ENCODE measurements around the gene MORN1.

MORN1 gene

GRCh38 chr1:2404890-2405511 is 13.6 kb upstream of the MORN1 start:
- no peak for DNase-seq (ENCODE audit: low read depth)

GRCh38 chr1:2404142-2404889 is 13.0 kb upstream of the MORN1 start:
- no peak for DNase-seq (ENCODE audit: low read depth)

DNA sequence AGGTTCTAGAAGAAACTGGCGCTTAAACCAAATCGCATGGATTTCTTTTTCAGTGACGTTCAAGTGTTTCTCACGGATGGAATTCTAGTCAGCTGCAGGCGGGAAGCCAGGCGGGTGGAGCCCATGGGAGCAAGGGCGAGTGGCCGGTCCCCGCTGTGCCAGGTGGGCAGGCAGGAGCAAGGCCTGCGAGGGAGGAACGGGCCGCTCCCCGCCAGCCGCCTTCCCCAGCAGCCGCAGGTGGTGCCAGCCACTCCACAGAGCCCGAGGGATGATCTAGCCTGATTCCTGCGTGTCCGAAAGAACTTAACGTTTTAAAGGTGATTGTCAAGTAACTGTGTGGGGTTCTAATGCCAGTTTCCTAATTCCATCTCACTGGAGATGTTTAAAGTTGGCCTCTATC is 11.9 kb upstream of the MORN1 start:
- DNase-seq (ENCODE audit: low read depth), result no peak

- DNase-seq (ENCODE audit: low read depth), result no peak
Measured at GRCh38 chr1:2402420-2402819, 11.1 kb upstream of the MORN1 start.

- DNase-seq (ENCODE audit: low read depth), result no peak
Measured at GRCh38 chr1:2400950-2401649, 9.7 kb upstream of the MORN1 start.

DNA sequence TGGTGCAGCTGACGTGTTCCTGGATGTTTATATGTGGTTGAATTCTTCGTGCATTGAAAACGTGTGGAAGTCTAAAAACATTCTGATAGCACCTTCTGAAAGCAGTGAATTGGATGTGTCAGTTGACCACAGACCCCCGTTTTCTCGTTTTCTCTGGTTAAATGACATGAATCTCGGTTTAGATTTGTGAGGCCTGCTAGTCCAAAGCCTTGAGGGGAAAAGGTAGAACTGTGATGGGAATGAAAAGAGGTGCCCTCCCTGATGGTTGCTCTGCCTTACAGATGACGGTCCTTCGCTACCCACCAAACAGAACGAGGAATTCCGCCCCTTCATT is 9.2 kb upstream of the MORN1 start:
- no peak for DNase-seq (ENCODE audit: low read depth)

DNA sequence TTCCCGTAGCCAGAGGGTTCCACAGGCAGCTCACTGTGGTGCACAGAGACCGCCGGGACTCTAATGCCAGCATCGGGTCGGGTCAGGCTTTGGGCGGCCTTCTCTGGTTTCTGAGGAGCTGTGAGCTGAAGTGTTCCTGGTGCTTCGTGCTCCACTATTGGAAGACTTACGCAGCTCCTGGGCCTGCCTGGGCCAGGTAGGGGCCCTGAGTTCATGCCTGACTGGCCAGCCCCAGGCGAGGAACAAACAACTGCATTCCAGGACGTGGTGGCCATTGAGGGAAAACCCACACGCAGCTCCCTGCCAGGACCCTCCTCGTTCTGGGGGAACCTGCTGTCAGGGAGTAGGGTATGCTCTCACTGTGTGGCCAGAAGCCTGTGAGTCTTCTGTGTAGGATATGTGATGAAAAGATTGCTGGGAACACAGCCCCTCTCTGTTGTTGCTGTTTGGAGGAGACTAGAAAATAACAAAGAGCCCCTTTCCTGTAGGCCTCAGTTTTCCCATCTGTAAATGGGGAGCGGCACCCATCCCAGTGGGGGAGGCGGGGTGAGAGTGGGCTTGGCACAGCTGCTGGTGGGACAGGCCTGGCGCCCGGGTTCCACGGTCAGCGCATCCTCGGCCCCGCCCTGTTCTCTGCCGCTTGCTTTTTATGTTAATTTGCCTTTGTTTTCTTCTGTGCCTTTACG is 8.7 kb upstream of the MORN1 start:
- no peak for DNase-seq (ENCODE audit: low read depth)

DNA sequence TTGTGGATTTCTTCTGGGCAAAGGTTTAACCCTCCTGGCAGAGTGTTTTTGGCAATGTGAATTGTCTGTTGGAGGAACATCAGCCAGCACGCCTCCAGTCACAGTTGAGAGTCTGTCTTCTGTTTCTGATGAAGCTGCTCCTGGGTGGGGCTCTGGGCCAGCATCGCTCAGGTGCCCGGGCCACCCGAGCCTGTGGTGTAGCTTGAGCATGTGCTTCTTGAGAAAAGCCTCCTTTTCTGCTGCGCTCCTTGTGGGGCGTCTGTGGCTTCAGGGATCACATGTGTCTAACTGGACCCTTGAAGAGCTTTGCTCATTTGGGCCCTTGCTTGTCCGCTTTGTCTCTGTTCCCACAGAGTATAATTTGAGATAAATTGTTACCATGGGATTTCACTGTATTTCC is 7.5 kb upstream of the MORN1 start:
- no peak for DNase-seq (ENCODE audit: low read depth)

DNA sequence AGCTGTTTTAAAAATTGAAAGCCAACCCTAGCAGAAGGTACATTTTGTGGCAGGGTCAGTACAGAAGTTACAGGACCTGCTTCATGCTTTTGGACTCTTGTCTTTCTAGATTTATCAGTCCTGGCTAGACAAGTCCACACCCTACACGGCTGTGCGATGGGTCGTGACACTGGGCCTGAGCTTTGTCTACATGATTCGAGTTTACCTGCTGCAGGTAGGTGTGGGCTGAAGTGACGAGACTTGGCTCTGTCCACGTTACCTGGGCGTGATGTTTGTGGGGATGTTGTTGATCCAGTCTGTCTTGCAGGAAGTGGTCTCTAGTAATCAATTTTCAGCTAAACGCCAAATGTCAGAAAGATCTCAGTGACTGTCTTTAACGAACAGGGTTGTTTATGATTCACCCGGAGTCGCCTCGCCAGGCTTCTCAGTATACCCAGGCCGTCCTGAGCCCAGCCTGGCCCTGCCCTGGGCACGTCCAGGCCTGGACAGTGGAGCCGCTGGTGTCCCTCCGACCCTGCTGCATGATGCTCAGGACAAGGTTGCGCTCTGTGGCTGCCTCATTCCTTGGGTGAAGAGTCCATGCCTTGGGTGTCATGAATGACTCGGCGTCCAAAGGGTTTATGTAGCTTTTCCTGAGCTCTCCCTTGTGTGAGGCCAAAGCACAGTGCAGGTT is 5.8 kb upstream of the MORN1 start:
- DNase-seq (ENCODE audit: low read depth), result no peak

GRCh38 chr1:2396476-2396875 is 5.1 kb upstream of the MORN1 start:
- DNase-seq (ENCODE audit: low read depth), result no peak

DNA sequence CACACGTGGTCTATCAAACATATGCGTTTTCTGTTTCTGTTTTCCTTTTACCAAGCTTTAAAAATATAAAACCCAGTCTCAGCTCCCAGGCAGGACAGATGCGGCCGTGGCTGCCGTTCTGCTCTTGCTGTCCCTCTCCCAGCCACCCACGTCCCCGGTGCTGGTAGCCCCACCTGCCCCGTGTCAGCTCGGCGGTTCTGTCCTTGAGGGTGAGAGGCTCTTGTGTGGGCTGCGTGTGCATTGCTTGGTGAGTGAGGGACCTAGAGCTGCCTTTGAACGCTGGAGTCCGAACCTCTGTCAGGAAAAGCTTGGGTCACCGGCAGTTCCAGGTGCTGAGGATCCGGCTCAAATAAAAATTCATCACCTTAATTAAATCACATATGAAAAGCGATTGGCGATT is 4.7 kb upstream of the MORN1 start:
- no peak for DNase-seq (ENCODE audit: low read depth)

- DNase-seq (ENCODE audit: low read depth), result no peak
Measured at GRCh38 chr1:2395245-2395644, 3.9 kb upstream of the MORN1 start.

- DNase-seq (ENCODE audit: low read depth), result no peak
Measured at GRCh38 chr1:2394761-2395160, 3.4 kb upstream of the MORN1 start.

DNA sequence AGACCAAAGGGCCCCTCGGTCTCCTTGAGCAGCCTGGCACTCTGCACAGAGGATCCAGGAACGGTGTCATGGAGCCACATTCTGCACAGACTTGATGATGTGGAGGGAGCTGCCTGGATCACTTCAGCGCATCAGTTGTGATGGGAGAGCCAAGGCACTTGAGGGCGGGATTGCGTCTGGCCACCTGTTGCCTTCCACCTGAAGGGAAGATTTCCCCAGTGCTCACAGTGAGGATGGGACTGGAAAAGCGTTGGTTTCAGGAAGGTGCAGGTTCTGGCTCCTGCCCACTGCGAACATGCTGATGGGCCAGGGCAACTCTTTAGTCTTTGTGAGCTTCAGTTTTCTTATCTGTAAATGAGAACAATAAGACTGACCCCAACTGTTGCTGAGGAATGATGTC is 2.9 kb upstream of the MORN1 start:
- no peak for DNase-seq (ENCODE audit: low read depth)

DNA sequence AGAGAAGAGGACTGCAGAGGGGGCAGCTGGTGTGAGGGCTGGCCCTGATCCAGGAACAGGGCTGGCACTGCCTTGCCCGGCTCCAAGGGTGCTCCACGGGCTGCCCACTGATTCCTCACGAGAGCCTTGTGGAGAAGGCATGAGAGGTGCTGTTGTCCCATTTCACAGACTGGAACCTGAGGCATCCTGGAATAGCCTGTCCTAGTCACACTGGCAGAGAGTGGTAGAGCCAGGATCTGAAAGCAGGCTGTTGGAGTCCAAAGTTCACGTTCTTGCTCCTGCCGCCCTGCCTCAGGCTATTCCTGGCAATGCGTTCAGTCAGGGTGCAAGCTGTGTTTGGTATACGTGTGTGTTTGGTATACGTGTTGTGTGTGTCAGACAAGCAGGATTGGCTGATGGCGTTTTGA is 2.1 kb upstream of the MORN1 start:
- no peak for DNase-seq (ENCODE audit: low read depth)

GRCh38 chr1:2392686-2393085 is 1.3 kb upstream of the MORN1 start:
- DNase-seq (ENCODE audit: low read depth), result no peak

DNA sequence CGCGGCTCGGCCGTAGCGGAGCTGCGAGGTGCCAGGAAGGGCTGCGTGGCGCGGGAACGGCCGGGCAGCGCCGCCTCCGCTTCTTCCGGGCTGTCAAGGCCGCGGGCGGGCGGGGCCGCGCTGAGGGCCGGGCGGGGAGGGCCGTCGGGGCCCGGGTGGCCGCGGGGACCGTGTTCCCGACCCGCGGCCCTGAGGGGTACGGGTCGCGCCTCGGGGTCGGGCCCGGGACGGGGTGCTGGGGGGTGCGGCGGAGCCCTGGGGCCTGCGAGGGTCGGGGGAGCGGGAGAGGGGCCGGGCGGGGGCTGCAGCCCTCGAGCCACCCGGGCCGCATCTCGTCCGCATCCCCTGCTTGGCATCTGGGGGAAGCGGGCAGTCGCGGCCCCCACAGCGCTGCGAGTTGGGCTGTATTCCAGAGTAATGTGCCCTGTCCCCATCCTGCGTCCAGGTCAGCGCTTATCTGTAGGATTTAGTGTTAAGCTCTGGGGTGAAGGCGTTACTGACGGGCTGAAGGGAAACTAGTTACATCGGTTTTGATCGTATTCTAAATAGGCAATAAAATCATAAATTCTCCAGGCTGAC is 666 bp upstream of the MORN1 start:
- no peak for DNase-seq (ENCODE audit: low read depth)

- no peak for DNase-seq (ENCODE audit: low read depth)
Measured at GRCh38 chr1:2389644-2390043, 1.7 kb downstream of the MORN1 start.

DNA sequence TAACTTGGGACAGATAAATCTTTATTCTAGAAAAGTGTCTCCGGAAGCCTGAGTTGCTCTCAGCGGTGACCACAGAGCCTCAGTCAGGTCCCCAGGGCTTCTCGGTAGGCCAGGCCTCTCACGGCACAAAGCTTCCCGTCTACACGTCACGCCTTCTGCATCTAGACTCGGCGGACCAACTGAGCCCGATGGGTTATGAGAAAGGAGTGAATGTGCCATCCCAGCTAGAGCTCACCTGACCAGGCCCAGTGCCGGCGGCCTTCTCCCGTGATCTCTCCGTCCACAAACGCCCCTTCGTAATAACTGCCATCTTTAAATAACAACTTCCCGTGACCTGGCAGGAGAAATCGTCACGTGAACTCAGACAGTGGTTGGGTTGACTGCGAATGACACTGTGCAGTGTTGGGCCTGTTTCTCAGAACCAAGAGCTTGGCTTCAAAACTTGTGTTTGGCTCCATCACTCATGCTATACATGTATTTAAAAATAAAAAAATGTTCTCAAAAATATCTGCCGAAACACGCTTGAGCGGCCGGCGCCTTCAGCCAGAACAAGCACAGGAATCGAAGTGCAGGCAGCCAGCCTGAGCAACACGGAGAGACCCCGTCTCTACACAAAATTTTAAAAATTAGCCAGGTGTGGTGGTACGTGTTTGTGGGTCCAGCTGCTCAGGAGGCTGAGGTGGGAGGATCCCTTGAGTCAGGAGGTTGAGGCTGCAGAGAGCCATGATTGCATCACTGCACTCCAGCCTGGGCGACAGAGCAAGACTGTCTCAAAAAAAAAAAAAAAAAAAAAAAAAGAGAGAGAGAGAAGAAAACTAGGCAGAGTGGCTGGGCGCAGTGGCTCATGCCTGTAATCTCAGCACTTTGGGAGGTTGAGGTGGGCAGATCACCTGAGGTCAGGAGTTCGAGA is 3.1 kb downstream of the MORN1 start:
- no peak for DNase-seq (ENCODE audit: low read depth)

GRCh38 chr1:2386636-2387611 is 4.4 kb downstream of the MORN1 start:
- DNase-seq (ENCODE audit: low read depth), result no peak

All from activated T-helper 9 cell treated with anti-CD3 and anti-CD28 coated beads, Interleukin-2, amount 50 U/mL, for 16 hours (primary cell).